Heart right ventricle (tissue), 16 donors: ENCODE results near the gene NDEL1. TPM values are rescaled to one million over a fixed set of nuclear protein-coding genes. Genes with fewer than 3 reads are reported as not detected.

Experiments used
- ATAC-seq, 8 donors: fragments of 200-7000 bp; cut with Tn5 transposase; one replicate each; pipeline ENCODE4 v1.9.1; 2020; ENCODE audit warnings: mild to moderate bottlenecking in 8 of 8, moderate library complexity in 8 of 8, moderate number of reproducible peaks in 1 of 8
- DNase-seq, 2 donors: peaks; one replicate each; pipeline ENCODE4 v3.0.0-alpha.2; 2020
- H3K27ac ChIP-seq, 10 donors: fragments of 200-600 bp; sonication (generic) in 2 of 10; one replicate each; pipeline versions ENCODE4 v1.5.0 to v1.8.0; 2020 to 2022; ENCODE audit warnings: mild to moderate bottlenecking in 3 of 10
- H3K27me3 ChIP-seq, 7 donors: fragments of 200-600 bp; one replicate each; pipeline ENCODE4 v1.8.0; 2021 to 2022; ENCODE audit warnings: mild to moderate bottlenecking in 2 of 7
- H3K36me3 ChIP-seq, 9 donors: fragments of 200-600 bp; sonication (generic) in 1 of 9; one replicate each; pipeline versions ENCODE4 v1.5.0 to v1.8.0; 2020 to 2022; ENCODE audit warnings: mild to moderate bottlenecking in 2 of 9
- H3K4me1 ChIP-seq, 9 donors: fragments of 200-600 bp; sonication (generic) in 1 of 9; one replicate each; pipeline versions ENCODE4 v1.5.0 to v1.8.0; 2020 to 2022; ENCODE audit warnings: mild to moderate bottlenecking in 4 of 9
- H3K4me3 ChIP-seq, 10 donors: fragments of 200-600 bp; sonication (generic) in 2 of 10; one replicate each; pipeline versions ENCODE4 v1.5.0 to v1.8.0; 2020 to 2022; ENCODE audit warnings: mild to moderate bottlenecking in 7 of 10, moderate library complexity in 2 of 10
- H3K9me3 ChIP-seq, 11 donors: fragments of 200-600 bp in 10 of 11; sonication (generic) in 2 of 11; one replicate each; pipeline versions ENCODE4 v1.5.0 to v1.8.0; 2013 to 2022; ENCODE audit warnings: mild to moderate bottlenecking in 2 of 11, control low read depth in 1 of 11, moderate library complexity in 1 of 11
- CTCF ChIP-seq, 9 donors: fragments of 200-600 bp; sonication (generic) in 2 of 9; IDR thresholded peaks; one replicate each; pipeline versions ENCODE4 v1.5.0 to v1.8.0; 2021 to 2022; ENCODE audit warnings: antibody characterized with exemption in 9 of 9, mild to moderate bottlenecking in 5 of 9, moderate library complexity in 1 of 9
- WGBS, 2 donors: extraction: QIAGEN DNeasy Blood & Tissue Kit; methylation state at CpG; one replicate each; pipeline ENCODE4 v1.1.7; 2013; ENCODE audit warnings: inconsistent platforms in 1 of 2; 5-methylcytosine and 5-hydroxymethylcytosine counted together
- intact Hi-C, 10 donors: fragments of 100-400 bp; cut with DNase I; formaldehyde crosslinking; loops; one replicate each; pipeline versions ENCODE4 v1.11.1 to v1.14.2; 2022
- polyA plus RNA-seq, 2 donors: library from polyadenylated mRNA; stranded (reverse); fragments of 200-250 nt; gene quantifications; one replicate each; pipeline ENCODE4 v1.2.3, GENCODE V29; 2013
- total RNA-seq, 10 donors: library from RNA; stranded (reverse); fragmentation: NEBNext Ultra II Directional in 3 of 10; extraction: Animal tissue kit (Norgen Biotek cat#: 25700) in 3 of 10; gene quantifications; one replicate each; pipeline versions ENCODE4 v1.2.1 to v1.2.4, GENCODE V29; 2021 to 2023
- donor health status: Arrhythmogenic right ventricular cardiomyopathy.
- donor health status: ischemic (EF 13 %, LVEDD 7.1; RV severe dilation, severe dysfunction).
- donor health status: healthy with polysubstance abuse.
- donor health status: DM: no; HTN: yes; CAD: no.
- donor health status: DM: no; HTN: no; CAD: no.
- donor health status: ischemic (EF 25% LVEDD 6.9; RV normal size, moderate dysfunction).
- donor health status: ischemic (EF 25% LVEDD 5.7; RV mildly dilated, moderate dysfunction).
- donor health status: healthy.
- donor health status: DM: yes; HTN: yes; CAD: no.
- donor health status: Ischemic cardiomyopathy.
- donor health status: ischemic (EF 35%, LVEDD 5.7; RV mildly dilated, moderate dysfunction).
- donor health status: nonischemic (EF 11% LVEDD 7.7; RV severe dilation, severe dysfunction).
- donor health status: DM: yes; HTN: yes; CAD: no.
- donor health status: PGD.
- donor health status: ischemic (EF 29% LVEDD 5.4; RV normal size, mild dysfunction).
- donor health status: nonischemic (EF 23%, LVEDD 6.1; RV moderate dilation, normal function).

Gene NDEL1
- total and polyA plus RNA-seq, 12 donors = 21.2 to 37.0 (median 26.9) TPM

DNA sequence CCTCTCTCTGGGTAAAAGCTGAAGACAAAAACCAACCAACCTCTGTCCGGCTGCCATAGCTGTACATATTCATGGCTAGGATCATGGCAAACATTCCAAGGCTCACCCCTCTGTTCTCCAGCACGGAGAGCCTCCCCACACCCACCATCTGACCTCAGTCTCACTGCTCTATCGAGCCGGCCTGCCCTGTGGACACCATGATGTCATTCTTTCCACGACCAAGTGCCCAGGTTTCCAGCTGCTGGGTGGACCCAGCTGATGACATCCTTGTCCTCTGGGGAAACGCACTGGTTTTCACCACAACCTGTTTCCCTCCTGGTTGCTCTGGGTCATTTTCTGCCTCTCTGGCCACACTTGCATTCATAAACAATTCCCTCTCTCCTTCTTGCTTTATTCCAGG lies 67.7 kb downstream of the NDEL1 start:
- WGBS, 2 donors = 35 to 50% methylated on average over 6 of the region's 6 CpGs
- peak in 1 of 2 donors; percentile 54 for DNase-seq
- H3K9me3 ChIP-seq = no peaks in the 10 kb centered on the region
- H3K4me1 ChIP-seq = peaks cover 0 to 14% (median 5%) of the 10 kb centered on the region in 9 donors
- H3K4me3 ChIP-seq = no peak overlapping the region
- peak in 7 of 8 donors; percentile 74 to 91 (median 88) for ATAC-seq
- peaks cover 0 to 94% (median 44%) of the 10 kb centered on the region in 9 donors for H3K36me3 ChIP-seq
- TF ChIP-seq CTCF (IDR thresholded peaks at IDR 0.05) = no peak
- H3K27ac ChIP-seq = peak overlapping the region in 6 of 10 donors; percentile 11 to 67 (median 50)
- intact Hi-C loops = no loop called here
- no peaks in the 10 kb centered on the region for H3K27me3 ChIP-seq

DNA sequence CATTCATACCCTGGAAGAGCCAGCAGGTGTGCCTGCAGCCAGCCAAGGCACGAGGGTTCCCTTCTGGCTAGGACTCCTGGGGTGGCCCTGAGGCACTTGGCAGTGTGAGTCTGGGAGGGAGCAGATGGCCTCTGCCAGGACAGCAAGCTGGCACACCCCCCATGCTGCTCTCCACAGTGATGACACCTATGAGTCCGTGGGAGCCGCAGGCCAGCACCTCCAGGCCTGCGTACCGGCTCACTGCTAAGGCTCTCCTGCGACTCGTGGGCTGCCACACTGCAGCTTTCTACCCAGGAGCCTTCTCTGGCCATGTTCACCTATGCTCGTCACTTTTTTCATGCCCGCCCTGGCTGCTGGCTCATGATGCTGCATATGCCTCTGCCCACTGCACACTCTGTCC lies 68.1 kb downstream of the NDEL1 start:
- ATAC-seq (peak in 6 of 8 donors; percentile 3 to 56 (median 27)), DNase-seq (no peak)
- no peak overlapping the region for H3K4me3 ChIP-seq
- H3K4me1 ChIP-seq = peaks cover 0 to 14% (median 5%) of the 10 kb centered on the region in 9 donors
- H3K27ac ChIP-seq = peak overlapping the region in 4 of 10 donors; percentile 13 to 67 (median 34)
- TF ChIP-seq CTCF (IDR thresholded peaks at IDR 0.05) = no peak
- intact Hi-C loops = no loop called here
- peaks cover 0 to 94% (median 41%) of the 10 kb centered on the region in 9 donors for H3K36me3 ChIP-seq
- no peaks in the 10 kb centered on the region for H3K9me3 ChIP-seq
- WGBS, 2 donors = 82 to 92% methylated on average over 9 of the region's 9 CpGs
- H3K27me3 ChIP-seq = no peaks in the 10 kb centered on the region

- 94 to 95% methylated on average over 18 of the region's 18 CpGs for WGBS, 2 donors
- no peak for ATAC-seq
- Histone ChIP-seq H3K27me3 (no peaks in the 10 kb centered on the region), H3K4me3 (no peak overlapping the region), H3K9me3 (no peaks in the 10 kb centered on the region), H3K4me1 (peaks cover 0 to 14% (median 5%) of the 10 kb centered on the region in 9 donors), H3K27ac (peak overlapping the region in 1 of 10 donors; percentile 67), H3K36me3 (peaks cover 0 to 94% (median 43%) of the 10 kb centered on the region in 9 donors)
- intact Hi-C loops = no loop called here
- TF ChIP-seq CTCF (IDR thresholded peaks at IDR 0.05) = no peak
- DNase-seq = no peak
Observed at GRCh38 chr17:8504460-8505207, 69.0 kb downstream of the NDEL1 start.

- Histone ChIP-seq H3K4me3 (no peak overlapping the region), H3K9me3 (no peaks in the 10 kb centered on the region), H3K27me3 (no peaks in the 10 kb centered on the region), H3K4me1 (peaks cover 0 to 14% (median 5%) of the 10 kb centered on the region in 9 donors), H3K36me3 (peaks cover 0 to 94% (median 39%) of the 10 kb centered on the region in 9 donors), H3K27ac (no peak overlapping the region)
- intact Hi-C loops = no loop called here
- ATAC-seq (peak in 1 of 8 donors; percentile 30), DNase-seq (no peak)
- WGBS, 2 donors = 81 to 83% methylated on average over 14 of the region's 14 CpGs
- TF ChIP-seq CTCF (IDR thresholded peaks at IDR 0.05) = no peak
Observed at GRCh38 chr17:8506145-8506544, 70.5 kb downstream of the NDEL1 start.
